Calu3 (cell line): ENCODE data around the gene SIPA1L3. TPM values are rescaled to one million over a fixed set of nuclear protein-coding genes. Genes with fewer than 3 reads are reported as not detected.

Source experiments
- BruUV-seq: library from RNA; stranded (reverse); fragments of 400-500 nt; replicated peaks from 2 replicates; lab custom pipeline; 2021; lab: Mats Ljungman, UMichigan
- CTCF ChIA-PET: fragments of 300-600 bp; sonication (Branson Sonifier 250); formaldehyde crosslinking; loops from one replicate; lab custom pipeline; 2022; ENCODE audit warnings: antibody characterized with exemption; lab: Charles Lee
- DNase-seq: peaks from one replicate; pipeline ENCODE4 v3.0.0; 2022
- H3K27ac Mint-ChIP-seq: one replicate; pipeline ENCODE4 v1.8.0; 2022; ENCODE audit warnings: mixed read lengths; ENCODE audit not compliant: unreplicated experiment
- H3K27me3 Mint-ChIP-seq: one replicate; pipeline ENCODE4 v1.8.0; 2022; ENCODE audit warnings: mixed read lengths; ENCODE audit not compliant: unreplicated experiment
- H3K36me3 Mint-ChIP-seq: one replicate; pipeline ENCODE4 v1.8.0; 2022; ENCODE audit warnings: mild to moderate bottlenecking, moderate library complexity, mixed read lengths; ENCODE audit not compliant: insufficient read depth, unreplicated experiment
- H3K4me1 Mint-ChIP-seq: one replicate; pipeline ENCODE4 v1.8.0; 2022; ENCODE audit warnings: mild to moderate bottlenecking, low read depth, mixed read lengths; ENCODE audit not compliant: unreplicated experiment
- H3K4me3 Mint-ChIP-seq: one replicate; pipeline ENCODE4 v1.8.0; 2022; ENCODE audit warnings: mild to moderate bottlenecking, low read depth, moderate library complexity, mixed read lengths; ENCODE audit not compliant: unreplicated experiment
- H3K9me3 Mint-ChIP-seq: one replicate; pipeline ENCODE4 v1.8.0; 2022; ENCODE audit warnings: low read depth, mixed read lengths; ENCODE audit not compliant: unreplicated experiment
- intact Hi-C: fragments of 100-400 bp; cut with micrococcal nuclease; formaldehyde crosslinking; loops from one replicate; pipeline ENCODE4 v1.10.0; 2022; ENCODE audit not compliant: unreplicated experiment
- total RNA-seq: library from RNA; stranded (reverse); gene quantifications from 2 replicates; pipeline ENCODE4 v1.2.3, GENCODE V29; 2022
- TF ChIP-seq, protein P1 (sequence below): fragments of 200-600 bp; IDR thresholded peaks from one replicate; pipeline ENCODE4 v1.8.0; 2022; ENCODE audit warnings: antibody characterized with exemption; ENCODE audit not compliant: unreplicated experiment

The SIPA1L3 gene
- total RNA-seq, 1 experiment from 2014 or later, result 127 TPM

- intact Hi-C loops, result no loop called here
- TF ChIP-seq, protein P1, sequence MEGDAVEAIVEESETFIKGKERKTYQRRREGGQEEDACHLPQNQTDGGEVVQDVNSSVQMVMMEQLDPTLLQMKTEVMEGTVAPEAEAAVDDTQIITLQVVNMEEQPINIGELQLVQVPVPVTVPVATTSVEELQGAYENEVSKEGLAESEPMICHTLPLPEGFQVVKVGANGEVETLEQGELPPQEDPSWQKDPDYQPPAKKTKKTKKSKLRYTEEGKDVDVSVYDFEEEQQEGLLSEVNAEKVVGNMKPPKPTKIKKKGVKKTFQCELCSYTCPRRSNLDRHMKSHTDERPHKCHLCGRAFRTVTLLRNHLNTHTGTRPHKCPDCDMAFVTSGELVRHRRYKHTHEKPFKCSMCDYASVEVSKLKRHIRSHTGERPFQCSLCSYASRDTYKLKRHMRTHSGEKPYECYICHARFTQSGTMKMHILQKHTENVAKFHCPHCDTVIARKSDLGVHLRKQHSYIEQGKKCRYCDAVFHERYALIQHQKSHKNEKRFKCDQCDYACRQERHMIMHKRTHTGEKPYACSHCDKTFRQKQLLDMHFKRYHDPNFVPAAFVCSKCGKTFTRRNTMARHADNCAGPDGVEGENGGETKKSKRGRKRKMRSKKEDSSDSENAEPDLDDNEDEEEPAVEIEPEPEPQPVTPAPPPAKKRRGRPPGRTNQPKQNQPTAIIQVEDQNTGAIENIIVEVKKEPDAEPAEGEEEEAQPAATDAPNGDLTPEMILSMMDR, result no peak
- Mint-ChIP-seq H3K27me3 (no peaks in the 10 kb centered on the region), H3K9me3 (no peaks in the 10 kb centered on the region), H3K4me1 (peaks cover 35% of the 10 kb centered on the region), H3K4me3 (no peak overlapping the region), H3K27ac (no peak overlapping the region), H3K36me3 (peaks cover 15% of the 10 kb centered on the region)
- CTCF ChIA-PET, result no interaction called here
- no TSS peak for BruUV-seq
- no peak for DNase-seq
Measured at GRCh38 chr19:37946132-37946531, 39.1 kb downstream of the SIPA1L3 start.

- CTCF ChIA-PET, result no interaction called here
- DNase-seq, result no peak
- Mint-ChIP-seq H3K4me3 (no peak overlapping the region), H3K27ac (no peak overlapping the region), H3K27me3 (no peaks in the 10 kb centered on the region), H3K9me3 (no peaks in the 10 kb centered on the region), H3K4me1 (peaks cover 21% of the 10 kb centered on the region), H3K36me3 (peaks cover 4% of the 10 kb centered on the region)
- intact Hi-C loops, result no loop called here
- no TSS peak for BruUV-seq
- TF ChIP-seq, protein P1, result no peak
Measured at GRCh38 chr19:37947778-37948177, 40.8 kb downstream of the SIPA1L3 start.

GRCh38 chr19:37948362-37948761 lies 41.4 kb downstream of the SIPA1L3 start:
- peaks cover 15% of the 10 kb centered on the region for H3K4me1 Mint-ChIP-seq
- BruUV-seq, result no TSS peak
- intact Hi-C loops, result no loop called here
- H3K27me3 Mint-ChIP-seq, result no peaks in the 10 kb centered on the region
- CTCF ChIA-PET, result no interaction called here
- H3K4me3 Mint-ChIP-seq, result no peak overlapping the region
- no peak overlapping the region for H3K27ac Mint-ChIP-seq
- H3K36me3 Mint-ChIP-seq, result peaks cover 4% of the 10 kb centered on the region
- no peak for DNase-seq
- TF ChIP-seq, protein P1, result no peak
- H3K9me3 Mint-ChIP-seq, result no peaks in the 10 kb centered on the region

DNA sequence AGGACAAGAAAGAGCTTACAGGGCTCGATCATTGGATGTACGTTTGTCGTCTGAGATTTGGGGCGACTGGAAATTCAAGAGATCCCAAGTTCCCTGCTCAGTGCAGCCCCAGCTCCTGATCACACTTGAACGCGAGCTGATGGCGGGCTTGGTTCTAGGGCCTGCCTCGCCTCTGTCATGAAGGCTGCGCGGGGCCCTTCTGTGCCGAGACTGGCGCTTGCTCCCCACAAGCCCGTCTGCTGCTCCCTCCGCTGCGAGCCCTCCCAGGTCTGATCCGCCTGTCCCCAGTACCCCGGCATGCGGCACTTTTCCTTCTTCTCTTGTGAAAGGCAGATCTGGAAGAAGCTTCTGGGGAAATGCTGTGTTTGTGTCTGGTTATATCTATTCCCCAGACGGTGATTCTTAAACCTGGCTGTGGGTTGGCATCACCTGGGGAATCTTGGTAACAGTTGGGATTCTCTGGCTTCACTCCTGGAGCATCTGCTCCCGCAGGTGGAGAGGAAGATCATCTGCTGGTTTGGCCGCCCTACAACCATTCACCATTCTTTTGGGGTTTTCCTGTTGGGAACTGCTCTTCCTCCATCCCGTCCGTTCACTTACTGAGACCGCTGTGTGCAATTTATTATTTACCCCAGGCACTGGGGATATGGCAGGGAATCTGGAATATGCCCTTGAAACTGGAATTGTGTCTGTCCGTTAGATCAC lies 43.6 kb downstream of the SIPA1L3 start:
- peaks cover 9% of the 10 kb centered on the region for H3K4me1 Mint-ChIP-seq
- H3K4me3 Mint-ChIP-seq, result no peak overlapping the region
- CTCF ChIA-PET, result no interaction called here
- no TSS peak for BruUV-seq
- no peak overlapping the region for H3K27ac Mint-ChIP-seq
- TF ChIP-seq, protein P1, result no peak
- intact Hi-C loops, result no loop called here
- H3K9me3 Mint-ChIP-seq, result no peaks in the 10 kb centered on the region
- H3K27me3 Mint-ChIP-seq, result no peaks in the 10 kb centered on the region
- H3K36me3 Mint-ChIP-seq, result peaks cover 4% of the 10 kb centered on the region
- no peak for DNase-seq
